SK-N-SH treated with all-trans-retinoic acid at 6 μM for 48 hours (cell line): ENCODE measurements around the gene TNXB.
A peak's percentile ranks its signal among the peaks of the same experiment; 100 is the strongest.
"Not testable (repeated sequence)": the region's sequence is repeated elsewhere in the genome, so short reads cannot be mapped to it uniquely, and the experiment has no call there.

Source experiments
- ATAC-seq: fragments of 200-7000 bp; cut with Tn5 transposase; 3 replicates; pipeline ENCODE4 v1.9.1; 2020; ENCODE audit warnings: mild to moderate bottlenecking, moderate library complexity
- CSDC2 ChIP-seq: fragments of 250-450 bp; sonication (Bioruptor Pico); IDR thresholded peaks from 2 replicates; pipeline ENCODE4 v1.5.0; 2020; ENCODE audit warnings: mild to moderate bottlenecking, moderate library complexity
- GLIS3 ChIP-seq: fragments of 250-450 bp; sonication (Bioruptor Pico); IDR thresholded peaks from 2 replicates; pipeline ENCODE4 v1.5.0; 2020; ENCODE audit warnings: mild to moderate bottlenecking, moderate library complexity
- OSR1 ChIP-seq: fragments of 250-450 bp; sonication (Bioruptor Pico); IDR thresholded peaks from 2 replicates; pipeline ENCODE4 v1.8.0; 2022; ENCODE audit warnings: moderate library complexity, mild to moderate bottlenecking, inconsistent platforms
- POU6F1 ChIP-seq: fragments of 250-450 bp; sonication (Bioruptor Pico); IDR thresholded peaks from 2 replicates; pipeline ENCODE4 v1.8.0; 2021; ENCODE audit warnings: low read depth, mild to moderate bottlenecking, moderate library complexity, borderline replicate concordance
- PPARA ChIP-seq: fragments of 250-450 bp; sonication (Bioruptor Pico); IDR thresholded peaks from 2 replicates; pipeline ENCODE4 v1.5.0; 2020; ENCODE audit warnings: mild to moderate bottlenecking, borderline replicate concordance
- SNAI2 ChIP-seq: fragments of 250-450 bp; sonication (Bioruptor Pico); IDR thresholded peaks from 2 replicates; pipeline ENCODE4 v1.5.0; 2020; ENCODE audit warnings: mild to moderate bottlenecking, moderate library complexity
- TCF4 ChIP-seq: fragments of 250-450 bp; sonication (Bioruptor Pico); IDR thresholded peaks from 2 replicates; pipeline ENCODE4 v1.8.0; 2021; ENCODE audit warnings: mild to moderate bottlenecking, moderate library complexity, borderline replicate concordance
- TOX ChIP-seq: fragments of 250-450 bp; sonication (Bioruptor Pico); IDR thresholded peaks from 2 replicates; pipeline ENCODE4 v1.8.0; 2021; ENCODE audit warnings: mild to moderate bottlenecking, moderate library complexity, borderline replicate concordance
- ZFP3 ChIP-seq: fragments of 250-450 bp; sonication (Bioruptor Pico); IDR thresholded peaks from 2 replicates; pipeline ENCODE4 v1.5.0; 2020; ENCODE audit warnings: mild to moderate bottlenecking, moderate library complexity
- ZNF565 ChIP-seq: fragments of 450-650 bp; formaldehyde crosslinking; conservative IDR thresholded peaks from 2 replicates; pipeline ENCODE4 v1.5.0; 2020; ENCODE audit warnings: low read depth, mild to moderate bottlenecking, moderate library complexity
- ZNF70 ChIP-seq: fragments of 450-650 bp; formaldehyde crosslinking; IDR thresholded peaks from 2 replicates; pipeline ENCODE4 v1.5.0; 2020; ENCODE audit warnings: mild to moderate bottlenecking, moderate library complexity
- TF ChIP-seq, protein P1 (sequence below): fragments of 250-450 bp; sonication (Bioruptor Pico); IDR thresholded peaks from 2 replicates; pipeline ENCODE4 v1.5.1; 2020; ENCODE audit warnings: low read depth, mild to moderate bottlenecking, moderate library complexity
- TF ChIP-seq, protein P2 (sequence below): fragments of 250-450 bp; sonication (Bioruptor Pico); IDR thresholded peaks from 2 replicates; pipeline ENCODE4 v1.5.0; 2020; ENCODE audit warnings: mild to moderate bottlenecking, moderate library complexity

Gene TNXB

GRCh38 chr6:32057966-32058365, 51.2 kb downstream of the TNXB start (continued):
- no peak for TF ChIP-seq ZNF70 (CRISPR knock-in tag)

GRCh38 chr6:32056254-32056653, 52.9 kb downstream of the TNXB start:
- no peak for TF ChIP-seq SNAI2 (CRISPR knock-in tag)
- no peak for TF ChIP-seq OSR1 (CRISPR knock-in tag)
- TF ChIP-seq GLIS3 (CRISPR knock-in tag) = no peak
- TF ChIP-seq, protein P1, sequence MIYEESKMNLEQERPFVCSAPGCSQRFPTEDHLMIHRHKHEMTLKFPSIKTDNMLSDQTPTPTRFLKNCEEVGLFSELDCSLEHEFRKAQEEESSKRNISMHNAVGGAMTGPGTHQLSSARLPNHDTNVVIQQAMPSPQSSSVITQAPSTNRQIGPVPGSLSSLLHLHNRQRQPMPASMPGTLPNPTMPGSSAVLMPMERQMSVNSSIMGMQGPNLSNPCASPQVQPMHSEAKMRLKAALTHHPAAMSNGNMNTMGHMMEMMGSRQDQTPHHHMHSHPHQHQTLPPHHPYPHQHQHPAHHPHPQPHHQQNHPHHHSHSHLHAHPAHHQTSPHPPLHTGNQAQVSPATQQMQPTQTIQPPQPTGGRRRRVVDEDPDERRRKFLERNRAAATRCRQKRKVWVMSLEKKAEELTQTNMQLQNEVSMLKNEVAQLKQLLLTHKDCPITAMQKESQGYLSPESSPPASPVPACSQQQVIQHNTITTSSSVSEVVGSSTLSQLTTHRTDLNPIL (CRISPR knock-in tag) = no peak
- TF ChIP-seq CSDC2 (CRISPR knock-in tag) = no peak

DNA sequence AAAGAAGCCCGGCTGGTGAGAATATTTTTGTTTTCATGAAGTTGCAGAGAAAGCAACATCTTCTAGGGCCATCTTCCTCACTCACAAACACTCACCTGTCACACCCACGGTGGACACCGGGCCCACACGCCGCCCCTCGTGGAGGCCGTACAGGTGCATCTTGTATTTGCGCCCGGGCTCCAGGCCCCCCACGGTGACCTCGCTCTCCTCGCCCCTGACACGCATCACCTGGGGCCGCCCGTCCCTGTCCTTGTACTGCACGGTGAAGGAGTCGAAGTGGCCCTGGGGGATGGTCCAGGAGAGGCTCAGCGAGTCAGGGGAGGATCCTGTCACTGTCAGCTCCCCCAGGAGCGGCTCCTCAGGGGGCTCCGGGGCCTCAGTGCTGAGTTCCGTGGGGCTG, 53.4 kb downstream of the TNXB start:
- ATAC-seq = not testable (repeated sequence)

More at GRCh38 chr6:32056254-32056653, 52.9 kb downstream of the TNXB start:
- no peak for ATAC-seq

- not testable (repeated sequence) for ATAC-seq
Observed at GRCh38 chr6:32053314-32053713, 55.8 kb downstream of the TNXB start.

DNA sequence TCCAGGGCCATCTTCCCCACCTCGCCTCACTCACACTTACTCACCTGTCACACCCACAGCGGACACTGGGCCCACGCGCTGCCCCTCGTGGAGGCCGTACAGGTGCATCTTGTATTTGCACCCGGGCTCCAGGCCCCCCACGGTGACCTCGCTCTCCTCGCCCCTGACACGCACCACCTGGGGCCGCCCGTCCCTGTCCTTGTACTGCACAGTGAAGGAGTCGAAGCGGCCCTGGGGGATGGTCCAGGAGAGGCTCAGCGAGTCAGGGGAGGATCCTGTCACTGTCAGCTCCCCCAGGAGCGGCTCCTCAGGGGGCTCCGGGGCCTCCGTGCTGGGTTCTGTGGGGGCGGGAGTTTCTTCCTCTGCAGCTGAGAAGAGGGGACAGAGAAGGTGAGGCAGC, 56.5 kb downstream of the TNXB start:
- ATAC-seq = not testable (repeated sequence)

- TF ChIP-seq TOX (CRISPR knock-in tag) (no peak), TCF4 (CRISPR knock-in tag) (no peak), ZNF565 (CRISPR knock-in tag) (no peak), GLIS3 (CRISPR knock-in tag) (no peak), OSR1 (CRISPR knock-in tag) (no peak), ZFP3 (CRISPR knock-in tag) (no peak)
- ATAC-seq = no peak
Observed at GRCh38 chr6:32050562-32050961, 58.6 kb downstream of the TNXB start.

GRCh38 chr6:32049736-32050135, 59.4 kb downstream of the TNXB start:
- not testable (repeated sequence) for ATAC-seq

DNA sequence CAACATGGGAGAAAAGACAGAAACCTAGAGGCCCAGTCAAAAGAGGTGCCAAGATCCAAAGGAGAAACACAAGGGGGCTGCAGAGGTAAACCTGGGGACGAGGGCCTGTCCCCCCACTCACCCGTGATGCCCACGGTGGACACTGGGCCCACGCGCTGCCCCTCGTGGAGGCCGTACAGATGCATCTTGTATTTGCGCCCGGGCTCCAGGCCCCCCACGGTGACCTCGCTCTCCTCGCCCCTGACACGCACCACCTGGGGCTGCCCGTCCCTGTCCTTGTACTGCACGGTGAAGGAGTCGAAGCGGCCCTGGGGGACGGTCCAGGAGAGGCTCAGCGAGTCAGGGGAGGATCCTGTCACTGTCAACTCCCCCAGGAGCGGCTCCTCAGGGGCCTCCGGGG, 60.0 kb downstream of the TNXB start:
- ATAC-seq = not testable (repeated sequence)

DNA sequence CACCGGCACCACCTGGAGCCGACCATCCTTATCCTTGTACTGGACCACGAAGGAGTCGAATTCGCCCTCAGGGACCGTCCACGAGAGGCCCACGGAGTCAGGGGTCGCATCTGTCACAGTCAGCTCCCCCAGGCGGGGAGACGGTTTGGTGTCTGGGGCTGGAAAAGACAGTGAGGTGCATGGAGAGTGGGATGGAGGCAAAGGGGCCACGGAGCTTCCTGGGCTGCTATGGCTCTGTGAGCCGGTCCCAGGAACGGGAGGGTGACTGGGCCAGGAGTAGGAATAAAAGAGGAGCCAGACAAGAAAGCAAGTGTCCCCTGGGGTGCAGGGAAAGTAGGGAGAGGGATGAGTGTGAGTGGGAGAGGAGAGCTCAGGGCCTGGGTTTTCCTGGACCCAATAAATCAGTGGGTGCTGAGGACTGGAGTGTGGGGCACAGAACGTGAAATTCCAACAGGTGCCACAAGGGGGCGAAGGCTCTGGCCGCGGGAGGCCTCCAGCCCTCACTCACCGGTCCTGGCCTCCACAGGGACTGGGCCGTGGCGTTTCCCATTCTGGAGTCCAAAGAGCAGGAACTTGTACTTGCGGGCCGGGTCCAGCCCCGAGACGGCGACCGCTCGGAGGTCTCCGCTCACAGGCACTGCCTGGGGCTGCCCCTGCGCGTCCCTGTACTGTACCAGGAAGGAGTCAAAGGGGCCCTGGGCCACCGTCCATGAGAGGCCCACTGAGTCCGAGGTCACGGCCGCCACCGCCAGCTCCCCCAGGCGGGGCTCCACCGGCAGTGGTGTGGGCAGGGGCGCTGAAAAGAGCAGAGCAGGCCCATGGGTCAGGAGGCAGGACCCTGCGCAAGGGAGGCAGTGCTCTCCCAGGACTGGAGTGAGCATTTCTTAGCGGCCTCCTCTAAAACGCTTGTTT, 61.0 kb downstream of the TNXB start:
- TF ChIP-seq PPARA (CRISPR knock-in tag) (no peak), ZNF70 (CRISPR knock-in tag) (no peak), TCF4 (CRISPR knock-in tag) (no peak), POU6F1 (no peak)
- TF ChIP-seq, protein P2, sequence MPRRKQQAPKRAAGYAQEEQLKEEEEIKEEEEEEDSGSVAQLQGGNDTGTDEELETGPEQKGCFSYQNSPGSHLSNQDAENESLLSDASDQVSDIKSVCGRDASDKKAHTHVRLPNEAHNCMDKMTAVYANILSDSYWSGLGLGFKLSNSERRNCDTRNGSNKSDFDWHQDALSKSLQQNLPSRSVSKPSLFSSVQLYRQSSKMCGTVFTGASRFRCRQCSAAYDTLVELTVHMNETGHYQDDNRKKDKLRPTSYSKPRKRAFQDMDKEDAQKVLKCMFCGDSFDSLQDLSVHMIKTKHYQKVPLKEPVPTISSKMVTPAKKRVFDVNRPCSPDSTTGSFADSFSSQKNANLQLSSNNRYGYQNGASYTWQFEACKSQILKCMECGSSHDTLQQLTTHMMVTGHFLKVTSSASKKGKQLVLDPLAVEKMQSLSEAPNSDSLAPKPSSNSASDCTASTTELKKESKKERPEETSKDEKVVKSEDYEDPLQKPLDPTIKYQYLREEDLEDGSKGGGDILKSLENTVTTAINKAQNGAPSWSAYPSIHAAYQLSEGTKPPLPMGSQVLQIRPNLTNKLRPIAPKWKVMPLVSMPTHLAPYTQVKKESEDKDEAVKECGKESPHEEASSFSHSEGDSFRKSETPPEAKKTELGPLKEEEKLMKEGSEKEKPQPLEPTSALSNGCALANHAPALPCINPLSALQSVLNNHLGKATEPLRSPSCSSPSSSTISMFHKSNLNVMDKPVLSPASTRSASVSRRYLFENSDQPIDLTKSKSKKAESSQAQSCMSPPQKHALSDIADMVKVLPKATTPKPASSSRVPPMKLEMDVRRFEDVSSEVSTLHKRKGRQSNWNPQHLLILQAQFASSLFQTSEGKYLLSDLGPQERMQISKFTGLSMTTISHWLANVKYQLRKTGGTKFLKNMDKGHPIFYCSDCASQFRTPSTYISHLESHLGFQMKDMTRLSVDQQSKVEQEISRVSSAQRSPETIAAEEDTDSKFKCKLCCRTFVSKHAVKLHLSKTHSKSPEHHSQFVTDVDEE (CRISPR knock-in tag) = no peak
- TF ChIP-seq, all 23 proteins: peak for 0
- ATAC-seq = peak; percentile 91
